ENCODE measurements around the gene DHRS4L2.

DHRS4L2 gene

GRCh38 chr14:24053548-24054323 is 65.0 kb downstream of the DHRS4L2 start:
- peak in 5 of 51 donors; percentile 7 to 35 (median 17) for DNase-seq

GRCh38 chr14:24054324-24054641 is 65.6 kb downstream of the DHRS4L2 start:
- DNase-seq = no peak

GRCh38 chr14:24054646-24055045 is 65.9 kb downstream of the DHRS4L2 start:
- DNase-seq = no peak

Measured in hypothalamus (tissue), 51 donors.